ENCODE measurements around the gene GDF15. TPM values are rescaled to one million over a fixed set of nuclear protein-coding genes. Genes with fewer than 3 reads are reported as not detected.

GDF15 gene
- 1 to 10 TPM in 1 of 4 donors, under 1 TPM in 1, not detected in 2; 0.76 to 2.3 TPM for total RNA-seq

GRCh38 chr19:18385675-18386542 lies at the start of gene GDF15:
Gene GDF15, plus strand, starts transcription at chr19:18386158. Its CDS starts 32 bp downstream, at chr19:18386190.
- DNase-seq, result no peak
- Histone ChIP-seq H3K27ac (peak within 1 kb of the TSS in 3 of 4 donors; percentile 10 to 51 (median 15)), H3K4me1 (peaks cover 3 to 48% (median 24%) of the 10 kb centered on the region in 3 donors), H3K27me3 (peaks cover 0 to 39% (median 0%) of the 10 kb centered on the region in 4 donors), H3K36me3 (no peaks in the 10 kb centered on the region), H3K9me3 (no peaks in the 10 kb centered on the region), H3K4me3 (peak within 1 kb of the TSS in 3 of 4 donors; percentile 8 to 49 (median 37))
- TF ChIP-seq CTCF (IDR thresholded peaks at IDR 0.05), result peak in 5 of 6 experiments; percentile 21 to 64 (median 43)
- TF ChIP-seq POLR2A (IDR thresholded peaks at IDR 0.05), result peak in 2 of 4 donors; percentile 31 to 67
- intact Hi-C loops (cut with DNase I), result no loop called here
- WGBS, 2 donors, result 7 to 61% methylated on average over 13 to 18 of the region's 33 CpGs

- TF ChIP-seq CTCF (IDR thresholded peaks at IDR 0.05) (no peak), POLR2A (IDR thresholded peaks at IDR 0.05) (no peak)
- intact Hi-C loops (cut with DNase I), result no loop called here
- WGBS, 2 donors, result 52 to 69% methylated on average over 7 to 8 of the region's 9 CpGs
Measured at GRCh38 chr19:18338541-18338940, 47.4 kb upstream of the GDF15 start.

GRCh38 chr19:18339723-18340122 lies 46.2 kb upstream of the GDF15 start:
- no peak for DNase-seq
- Histone ChIP-seq H3K27ac (peak overlapping the region in 1 of 4 donors; percentile 79), H3K27me3 (no peaks in the 10 kb centered on the region), H3K36me3 (no peaks in the 10 kb centered on the region), H3K4me1 (peaks cover 0 to 42% (median 15%) of the 10 kb centered on the region in 3 donors), H3K4me3 (peak overlapping the region in 3 of 4 donors; percentile 72 to 95 (median 83)), H3K9me3 (no peaks in the 10 kb centered on the region)
- TF ChIP-seq CTCF (IDR thresholded peaks at IDR 0.05) (no peak), POLR2A (IDR thresholded peaks at IDR 0.05) (no peak)
- intact Hi-C loops (cut with DNase I), result no loop called here
- 44% methylated on average over 5 to 6 of the region's 6 CpGs for WGBS, 2 donors

More at GRCh38 chr19:18338541-18338940, 47.4 kb upstream of the GDF15 start:
- no peaks in the 10 kb centered on the region for H3K9me3 ChIP-seq
- no peaks in the 10 kb centered on the region for H3K36me3 ChIP-seq
- DNase-seq, result no peak
- no peaks in the 10 kb centered on the region for H3K27me3 ChIP-seq
- no peak overlapping the region for H3K27ac ChIP-seq
- H3K4me1 ChIP-seq, result peaks cover 0 to 30% (median 15%) of the 10 kb centered on the region in 3 donors
- H3K4me3 ChIP-seq, result no peak overlapping the region

- Histone ChIP-seq H3K27me3 (no peaks in the 10 kb centered on the region), H3K4me3 (peak within 1 kb of the TSS; percentile 38 to 95 (median 78)), H3K36me3 (no peaks in the 10 kb centered on the region), H3K4me1 (peaks cover 0 to 48% (median 15%) of the 10 kb centered on the region in 3 donors), H3K9me3 (no peaks in the 10 kb centered on the region), H3K27ac (peak within 1 kb of the TSS; percentile 43 to 89 (median 83))
- DNase-seq, result no peak
- WGBS, 2 donors, result 2 to 7% methylated on average over 3 to 15 of the region's 69 CpGs
- peak in 1 of 6 experiments; percentile 13 for TF ChIP-seq CTCF (IDR thresholded peaks at IDR 0.05)
- peak in 2 of 4 donors; percentile 49 to 63 for TF ChIP-seq POLR2A (IDR thresholded peaks at IDR 0.05)
- intact Hi-C loops (cut with DNase I), result no loop called here
Measured at GRCh38 chr19:18340190-18340989, 45.6 kb upstream of the GDF15 start, which contains the start of gene PGPEP1. Gene PGPEP1, plus strand, starts transcription at chr19:18340598. Its CDS starts 84 bp downstream, at chr19:18340682.

Measured in esophagus squamous epithelium (tissue), 5 donors.